ENCODE data around the gene DPH1. TPM values are rescaled to one million over a fixed set of nuclear protein-coding genes. Genes with fewer than 3 reads are reported as not detected.

Gene DPH1
- total and polyA plus RNA-seq, 4 donors = 9.8 to 24.6 (median 19.4) TPM

GRCh38 chr17:2056206-2057174 is 26.5 kb downstream of the DPH1 start (continued):
- TF ChIP-seq, protein P1, sequence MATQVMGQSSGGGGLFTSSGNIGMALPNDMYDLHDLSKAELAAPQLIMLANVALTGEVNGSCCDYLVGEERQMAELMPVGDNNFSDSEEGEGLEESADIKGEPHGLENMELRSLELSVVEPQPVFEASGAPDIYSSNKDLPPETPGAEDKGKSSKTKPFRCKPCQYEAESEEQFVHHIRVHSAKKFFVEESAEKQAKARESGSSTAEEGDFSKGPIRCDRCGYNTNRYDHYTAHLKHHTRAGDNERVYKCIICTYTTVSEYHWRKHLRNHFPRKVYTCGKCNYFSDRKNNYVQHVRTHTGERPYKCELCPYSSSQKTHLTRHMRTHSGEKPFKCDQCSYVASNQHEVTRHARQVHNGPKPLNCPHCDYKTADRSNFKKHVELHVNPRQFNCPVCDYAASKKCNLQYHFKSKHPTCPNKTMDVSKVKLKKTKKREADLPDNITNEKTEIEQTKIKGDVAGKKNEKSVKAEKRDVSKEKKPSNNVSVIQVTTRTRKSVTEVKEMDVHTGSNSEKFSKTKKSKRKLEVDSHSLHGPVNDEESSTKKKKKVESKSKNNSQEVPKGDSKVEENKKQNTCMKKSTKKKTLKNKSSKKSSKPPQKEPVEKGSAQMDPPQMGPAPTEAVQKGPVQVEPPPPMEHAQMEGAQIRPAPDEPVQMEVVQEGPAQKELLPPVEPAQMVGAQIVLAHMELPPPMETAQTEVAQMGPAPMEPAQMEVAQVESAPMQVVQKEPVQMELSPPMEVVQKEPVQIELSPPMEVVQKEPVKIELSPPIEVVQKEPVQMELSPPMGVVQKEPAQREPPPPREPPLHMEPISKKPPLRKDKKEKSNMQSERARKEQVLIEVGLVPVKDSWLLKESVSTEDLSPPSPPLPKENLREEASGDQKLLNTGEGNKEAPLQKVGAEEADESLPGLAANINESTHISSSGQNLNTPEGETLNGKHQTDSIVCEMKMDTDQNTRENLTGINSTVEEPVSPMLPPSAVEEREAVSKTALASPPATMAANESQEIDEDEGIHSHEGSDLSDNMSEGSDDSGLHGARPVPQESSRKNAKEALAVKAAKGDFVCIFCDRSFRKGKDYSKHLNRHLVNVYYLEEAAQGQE (IDR thresholded peaks at IDR 0.05) = no peak
- TF ChIP-seq JUND (IDR thresholded peaks at IDR 0.05) = no peak
- TF ChIP-seq MAX (IDR thresholded peaks at IDR 0.05) = no peak
- TF ChIP-seq SP1 (IDR thresholded peaks at IDR 0.05) = no peak
- TF ChIP-seq GABPA (IDR thresholded peaks at IDR 0.05 in 1 of 2, conservative IDR thresholded peaks at IDR 0.05 in 1 of 2) = no peak

DNA sequence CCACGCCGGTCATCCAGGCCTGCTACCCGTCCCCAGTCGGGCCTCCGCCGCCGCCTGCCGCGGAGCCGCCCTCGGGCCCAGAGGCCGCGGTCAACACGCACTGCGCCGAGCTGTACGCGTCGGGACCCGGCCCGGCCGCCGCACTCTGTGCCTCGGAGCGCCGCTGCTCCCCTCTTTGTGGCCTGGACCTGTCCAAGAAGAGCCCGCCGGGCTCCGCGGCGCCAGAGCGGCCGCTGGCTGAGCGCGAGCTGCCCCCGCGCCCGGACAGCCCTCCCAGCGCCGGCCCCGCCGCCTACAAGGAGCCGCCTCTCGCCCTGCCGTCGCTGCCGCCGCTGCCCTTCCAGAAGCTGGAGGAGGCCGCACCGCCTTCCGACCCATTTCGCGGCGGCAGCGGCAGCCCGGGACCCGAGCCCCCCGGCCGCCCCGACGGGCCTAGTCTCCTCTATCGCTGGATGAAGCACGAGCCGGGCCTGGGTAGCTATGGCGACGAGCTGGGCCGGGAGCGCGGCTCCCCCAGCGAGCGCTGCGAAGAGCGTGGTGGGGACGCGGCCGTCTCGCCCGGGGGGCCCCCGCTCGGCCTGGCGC is 27.3 kb downstream of the DPH1 start:
- Histone ChIP-seq H3K9me3 (ENCODE audit: control insufficient read depth in 4 of 4, low read length in 3 of 4) (no peaks in the 10 kb centered on the region), H3K27ac (ENCODE audit: low read depth in 1 of 2, low read length in 2 of 2) (no peak overlapping the region), H3K9ac (ENCODE audit: low read depth in 1 of 2, low read length in 2 of 2) (no peak overlapping the region), H3K4me1 (ENCODE audit: control insufficient read depth in 4 of 4, insufficient read depth in 4 of 4, low read length in 3 of 4) (peaks cover 10 to 39% (median 27%) of the 10 kb centered on the region in 4 donors), H3K36me3 (ENCODE audit: control insufficient read depth in 4 of 4, insufficient read depth in 3 of 4, low read depth in 1 of 4, low read length in 3 of 4) (peaks cover 0 to 3% (median 1%) of the 10 kb centered on the region in 4 donors), H3K27me3 (ENCODE audit: control insufficient read depth in 4 of 4, insufficient read depth in 4 of 4, low read length in 3 of 4) (no peaks in the 10 kb centered on the region), H3K4me3 (ENCODE audit: low read depth in 1 of 3, low read length in 3 of 3) (peak overlapping the region in 1 of 3 donors; percentile 64)
- 21% methylated on average over 81 of the region's 81 CpGs for WGBS
- TF ChIP-seq HNF4G (IDR thresholded peaks at IDR 0.05) = no peak
- TF ChIP-seq MAX (IDR thresholded peaks at IDR 0.05) = no peak
- TF ChIP-seq RAD21 (IDR thresholded peaks at IDR 0.05) = no peak
- no peak for TF ChIP-seq TAF1 (conservative IDR thresholded peaks at IDR 0.05)
- TF ChIP-seq NR2F2 (IDR thresholded peaks at IDR 0.05) = no peak
- no peak for TF ChIP-seq RXRA (IDR thresholded peaks at IDR 0.05)
- no peak for TF ChIP-seq YY1 (IDR thresholded peaks at IDR 0.05)
- TF ChIP-seq, protein P1 (IDR thresholded peaks at IDR 0.05) = no peak
- TF ChIP-seq HNF4A (conservative IDR thresholded peaks at IDR 0.05) = no peak
- no peak for DNase-seq (ENCODE audit: low spot score)

All from liver (tissue), 9 donors.